HG02763 (cell line): ENCODE results near the gene CIP2A.

Experiments
- ATAC-seq: cut with Tn5 transposase; IDR thresholded peaks from one replicate; pipeline ENCODE4 v1.9.1; 2021; ENCODE audit warnings: mild to moderate bottlenecking, moderate library complexity; ENCODE audit not compliant: unreplicated experiment

CIP2A gene

DNA sequence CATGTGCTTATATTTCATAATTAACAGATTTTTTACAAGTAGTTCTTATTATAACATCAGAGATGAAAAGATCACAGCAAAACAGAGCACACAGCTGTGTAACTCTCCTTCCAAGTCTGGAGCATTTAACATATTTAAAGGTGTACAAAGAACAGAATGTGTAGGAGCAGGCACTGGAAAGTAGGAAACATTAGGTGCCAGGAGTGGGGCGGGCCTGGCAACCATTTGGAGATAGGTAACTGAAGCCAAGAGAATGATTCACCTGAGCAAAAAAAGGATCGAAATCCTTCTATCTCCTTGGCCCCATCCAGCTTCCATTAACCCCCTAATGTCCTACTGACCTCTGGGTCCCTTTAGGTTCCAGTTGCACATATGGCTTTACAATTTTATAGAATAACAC lies 76.6 kb downstream of the CIP2A start:
- ATAC-seq: no peak

DNA sequence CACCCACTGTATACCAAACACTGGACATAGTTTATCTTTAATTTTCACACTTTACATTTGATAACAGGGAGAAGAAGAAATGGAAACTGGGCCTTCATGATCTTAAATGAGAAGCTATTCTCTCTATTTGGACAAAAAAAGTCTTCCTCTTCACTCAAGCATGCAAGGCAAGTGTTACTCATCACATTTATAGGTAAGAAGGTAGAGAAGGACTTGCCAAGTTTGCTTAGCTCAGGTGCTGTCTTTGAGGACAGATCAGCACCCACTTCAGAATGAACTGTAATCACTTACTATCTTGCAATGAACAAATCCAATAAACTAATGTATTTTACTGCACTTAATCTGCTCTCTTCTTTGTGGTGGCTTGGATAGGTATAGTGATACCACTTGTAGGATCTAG lies 77.7 kb downstream of the CIP2A start:
- ATAC-seq: no peak

GRCh38 chr3:108511055-108511454 lies 78.2 kb downstream of the CIP2A start:
- no peak for ATAC-seq

DNA sequence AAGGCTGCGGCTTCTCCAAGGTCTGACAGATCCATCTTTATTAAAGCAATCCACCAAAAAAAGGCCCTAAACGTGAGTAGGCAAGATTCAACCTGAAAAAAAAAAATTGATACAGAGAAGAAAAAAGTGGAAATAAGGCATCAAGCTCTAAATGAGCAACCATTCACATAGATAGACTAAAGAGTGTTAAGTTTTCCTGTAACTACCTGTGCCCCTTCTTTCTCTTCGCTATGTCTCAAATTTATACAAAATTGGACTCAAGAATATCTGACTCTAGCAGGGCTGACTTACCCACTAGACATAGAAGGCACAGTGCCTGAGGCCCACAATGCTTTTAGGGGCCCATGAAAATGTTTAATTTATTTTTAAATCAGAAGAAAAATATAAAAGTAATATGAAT lies 78.7 kb downstream of the CIP2A start, which contains the start of gene MYH15:
TSS of gene MYH15 (minus strand) at position 101 of the 400 bp plus-strand sequence. CDS start at position 35, 66 bp downstream.
- ATAC-seq: no peak

DNA sequence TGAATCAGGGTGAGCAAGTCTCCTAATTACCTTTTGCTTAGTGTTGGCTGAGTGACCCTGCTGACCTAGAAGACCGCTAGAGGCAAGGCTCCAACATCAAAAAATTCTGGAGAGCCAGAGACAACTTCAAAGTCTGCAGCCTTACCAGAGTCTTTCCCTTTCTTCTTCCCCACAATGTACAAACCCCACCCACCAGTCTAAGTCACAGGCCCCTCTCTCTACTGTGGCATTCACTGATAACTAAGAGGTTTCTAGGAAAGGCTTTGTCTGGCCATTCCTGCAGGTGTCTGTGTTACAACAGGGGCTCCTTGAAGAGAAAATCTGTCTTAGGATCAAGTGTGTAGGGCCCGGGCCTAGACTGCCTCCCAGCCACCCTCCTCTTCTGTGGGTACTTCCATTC lies 79.4 kb downstream of the CIP2A start:
- no peak for ATAC-seq

DNA sequence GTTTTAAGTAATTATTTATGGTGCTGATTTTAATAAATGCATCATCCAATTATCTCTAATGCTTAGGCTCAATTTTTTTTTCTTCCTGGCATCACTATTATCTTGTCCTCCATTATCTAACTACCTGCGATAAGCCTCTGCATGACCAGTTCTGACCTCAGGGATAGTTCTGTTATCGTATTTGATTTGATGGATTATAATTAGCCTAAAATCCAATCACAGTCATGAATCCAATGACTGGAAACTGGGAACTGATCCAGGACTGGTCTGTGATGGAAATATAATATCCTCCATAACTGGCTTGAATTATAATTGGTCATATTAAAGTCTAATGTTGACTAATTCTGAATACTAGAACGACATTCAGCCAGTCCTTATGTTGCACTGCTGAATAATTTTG lies 80.0 kb downstream of the CIP2A start:
- no peak for ATAC-seq

- no peak for ATAC-seq
Observed at GRCh38 chr3:108507902-108508301, 81.3 kb downstream of the CIP2A start.

GRCh38 chr3:108505811-108506210 lies 83.4 kb downstream of the CIP2A start:
- ATAC-seq: no peak

DNA sequence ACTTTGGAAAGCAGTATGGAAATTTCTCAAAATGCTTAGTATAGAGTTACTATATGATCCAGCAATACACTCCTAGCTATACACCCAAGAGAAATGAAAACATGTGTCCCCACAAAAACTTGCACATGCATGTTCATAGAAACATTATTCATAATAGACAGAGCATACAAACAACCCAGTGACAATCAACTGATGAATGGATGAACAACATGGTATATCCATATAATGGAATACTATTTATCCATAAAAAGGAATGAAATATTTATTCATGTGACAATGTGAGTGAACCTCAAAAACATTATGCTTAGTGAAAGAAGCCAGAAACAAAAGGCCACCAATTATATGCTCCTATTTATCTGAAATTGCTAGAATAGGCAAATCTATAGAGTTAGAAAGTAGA lies 85.5 kb downstream of the CIP2A start:
- no peak for ATAC-seq

DNA sequence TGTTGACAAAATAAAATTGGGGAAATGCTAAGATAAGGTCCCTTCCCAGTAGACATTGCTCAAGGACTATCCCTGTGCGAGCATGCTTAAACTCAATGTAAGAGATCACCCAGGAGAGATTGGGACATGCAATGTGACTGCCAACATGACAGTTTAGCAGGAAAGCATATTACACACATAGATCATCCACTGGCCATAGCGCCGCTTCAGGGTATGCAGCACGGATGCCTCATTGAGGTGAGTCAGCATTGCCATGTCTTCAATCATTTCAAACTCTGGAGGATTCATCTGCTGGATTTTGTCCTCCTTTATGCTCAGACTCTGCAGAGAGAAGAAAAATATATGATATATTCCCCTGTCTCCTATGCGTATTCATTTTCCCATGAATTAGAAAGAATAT lies 87.7 kb downstream of the CIP2A start:
- no peak for ATAC-seq

DNA sequence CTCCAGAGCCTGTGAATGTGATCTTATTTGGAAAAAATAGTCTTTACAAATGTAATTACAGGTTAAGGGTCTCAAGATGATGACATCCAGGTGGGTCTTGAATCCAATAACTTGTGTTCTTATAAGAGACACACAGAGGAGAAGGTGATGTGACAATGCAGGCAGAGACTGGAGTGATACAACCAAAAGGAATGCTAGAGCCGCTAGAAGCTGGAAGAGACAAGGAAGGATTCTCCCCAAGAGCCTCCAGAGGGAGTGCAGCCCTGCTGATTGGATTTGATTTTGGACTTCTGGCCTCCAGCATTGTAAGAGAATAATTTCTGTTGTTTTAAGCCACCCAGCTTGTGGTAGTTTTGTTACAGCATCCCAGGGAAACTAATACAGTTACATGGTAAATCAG lies 88.5 kb downstream of the CIP2A start:
- ATAC-seq: no peak
